NCI-H1105 (cell line): ENCODE results near the gene TBX2.
"Not testable (repeated sequence)": the region's sequence is repeated elsewhere in the genome, so short reads cannot be mapped to it uniquely, and the experiment has no call there.

Experiments
- DNase-seq: peaks from one replicate; lab custom pipeline; 2025; lab: John Stamatoyannopoulos, UW

Gene TBX2

DNA sequence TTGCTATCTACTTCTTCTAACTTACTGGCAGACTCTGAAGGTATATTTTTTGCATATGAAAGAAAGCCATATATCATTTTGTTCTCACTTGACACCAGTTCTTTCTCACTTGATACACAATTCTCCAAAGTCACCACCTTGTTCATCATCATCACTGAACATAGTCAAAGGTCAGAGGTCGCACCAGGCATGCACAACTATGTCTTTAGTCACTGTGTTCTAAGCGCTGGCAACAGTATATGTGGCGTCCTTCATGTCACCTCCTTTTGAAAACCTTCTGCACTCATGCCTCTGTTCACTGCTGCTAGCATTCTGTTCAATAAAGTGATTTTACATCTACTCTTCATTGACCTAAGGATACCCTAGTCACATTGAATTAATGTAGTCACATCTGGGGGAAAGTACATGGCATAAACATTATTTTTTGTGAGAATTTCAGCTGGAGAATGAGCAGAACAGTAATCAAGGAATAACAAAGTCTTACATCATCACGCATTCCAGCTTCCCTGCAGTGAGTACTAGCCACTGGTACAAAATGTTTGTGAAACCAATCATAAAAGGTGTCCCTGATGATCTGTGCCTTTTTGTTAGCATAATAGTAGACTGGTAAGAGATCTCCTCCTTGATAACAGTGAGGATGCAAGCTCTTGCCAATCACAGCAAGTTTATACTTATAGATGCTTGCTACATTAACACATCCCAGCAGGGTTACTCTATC, 32.1 kb downstream of the TBX2 start:
- no peak for DNase-seq

DNA sequence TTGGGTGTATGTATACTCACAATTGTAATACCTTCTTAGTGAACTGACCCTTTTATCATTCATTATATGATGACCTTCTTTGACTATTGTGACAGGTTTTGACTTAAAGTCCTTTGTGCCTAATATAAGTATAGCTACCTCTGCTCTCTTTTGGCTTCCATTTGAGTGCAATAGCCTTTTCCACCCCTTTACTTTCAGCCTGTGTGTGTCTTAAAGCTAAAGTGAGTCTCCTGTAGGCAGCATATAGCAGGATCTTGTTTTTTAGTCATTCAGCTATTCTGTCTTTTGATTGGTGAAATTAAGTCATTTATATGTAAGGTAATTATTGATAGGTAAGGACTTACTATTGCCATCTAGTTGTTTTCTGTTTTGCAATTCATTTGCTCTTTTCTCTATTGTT, 36.6 kb downstream of the TBX2 start:
- no peak for DNase-seq

DNA sequence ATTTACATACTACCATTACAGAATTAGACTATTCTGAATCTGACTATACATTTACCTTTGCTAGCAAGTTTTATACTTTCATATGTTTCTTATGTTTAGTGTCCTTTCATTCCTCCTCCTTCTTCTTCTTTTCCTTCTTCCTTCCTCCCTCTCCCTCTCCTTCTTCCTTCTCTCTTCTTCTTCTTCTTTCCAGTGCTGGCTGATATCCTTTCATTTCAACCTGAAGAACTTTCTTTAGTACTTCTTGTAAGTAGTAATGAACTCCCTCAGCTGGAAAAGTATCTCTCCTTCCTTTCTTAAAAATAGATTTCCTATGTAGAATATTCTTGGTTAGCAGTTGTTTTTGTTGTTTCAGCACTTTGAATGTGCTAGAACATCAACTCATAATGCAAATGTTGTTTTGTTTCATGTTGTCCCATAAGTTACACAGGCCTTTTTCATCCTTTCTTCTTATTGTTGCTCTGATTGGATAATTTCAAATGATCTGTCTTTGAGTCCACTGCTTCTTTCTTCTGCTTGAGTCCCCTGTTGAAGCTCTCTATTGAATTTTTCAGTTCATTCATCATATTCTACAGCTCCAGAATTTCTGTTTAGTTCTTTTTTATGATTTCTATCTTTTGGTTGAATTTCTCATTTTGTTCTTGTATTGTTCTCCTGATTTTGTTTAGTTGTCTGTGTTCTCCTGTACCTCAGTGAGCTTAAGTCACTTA, 37.5 kb downstream of the TBX2 start:
- DNase-seq = no peak

DNA sequence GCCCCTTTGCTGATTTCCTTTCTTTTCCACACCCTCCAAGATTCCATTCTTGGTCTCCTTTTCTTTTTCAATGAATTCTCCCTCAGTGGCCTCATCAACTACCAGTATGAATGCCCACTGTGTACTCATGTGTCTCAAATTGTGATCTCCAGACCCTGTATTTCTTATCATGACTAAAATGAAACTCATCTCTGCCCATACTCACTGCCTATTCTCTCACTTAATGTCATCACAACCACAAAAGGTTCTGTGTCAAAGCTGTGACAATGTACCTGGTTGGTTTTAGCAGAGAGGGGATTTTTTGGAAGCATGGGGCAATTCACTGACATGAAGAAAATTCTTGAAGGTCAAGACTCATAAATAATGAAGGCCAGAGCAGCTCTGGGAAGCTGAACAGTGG, 41.1 kb downstream of the TBX2 start:
- no peak for DNase-seq

DNA sequence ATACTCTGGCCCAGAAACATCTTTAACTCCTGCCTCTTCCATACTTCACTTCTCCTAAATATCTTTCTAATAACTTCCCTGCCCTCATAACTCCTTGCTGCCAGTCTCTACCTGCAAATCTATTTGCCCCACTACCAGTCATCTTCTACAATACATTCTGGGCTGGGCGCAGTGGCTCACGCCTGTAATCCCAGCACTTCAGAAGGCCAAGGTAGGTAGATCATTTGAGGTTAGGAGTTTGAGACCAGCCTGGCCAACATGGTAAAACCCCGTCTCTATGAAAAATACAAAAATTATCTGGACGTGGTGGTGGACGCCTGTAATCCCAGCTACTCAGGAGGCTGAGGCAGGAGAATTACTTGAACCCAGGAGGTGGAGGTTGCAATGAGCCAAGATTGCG, 41.9 kb downstream of the TBX2 start:
- not testable (repeated sequence) for DNase-seq

DNA sequence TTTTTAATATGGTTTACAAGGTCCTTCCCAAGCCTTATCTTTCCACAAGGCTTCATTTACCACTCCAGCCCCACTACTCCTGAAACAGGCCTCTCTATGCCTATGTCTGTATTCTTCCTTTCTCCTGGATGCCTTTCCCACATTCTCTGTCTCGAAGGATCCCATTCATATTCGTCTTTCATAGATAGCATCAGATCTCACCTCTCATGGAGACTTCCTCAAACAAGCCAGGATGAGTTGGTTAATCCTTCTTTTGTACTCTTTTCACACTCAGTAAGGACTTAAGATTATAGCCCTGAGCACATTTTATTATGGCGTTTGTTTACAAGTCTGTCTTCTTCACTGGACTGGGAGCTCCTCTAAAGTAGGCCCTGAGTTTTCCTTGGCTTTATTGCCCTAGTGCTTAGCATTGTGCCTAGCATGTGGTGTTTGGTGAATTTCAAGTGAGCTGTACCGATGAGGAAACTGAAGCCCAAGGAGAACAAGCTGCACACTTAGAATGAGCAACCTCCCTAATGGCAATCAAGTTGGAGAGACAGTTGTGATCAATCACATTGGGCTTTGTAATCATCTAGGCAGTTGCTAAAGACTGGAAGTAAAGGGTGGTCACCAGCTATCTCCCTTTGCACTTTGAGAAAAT, 42.6 kb downstream of the TBX2 start:
- no peak for DNase-seq

DNA sequence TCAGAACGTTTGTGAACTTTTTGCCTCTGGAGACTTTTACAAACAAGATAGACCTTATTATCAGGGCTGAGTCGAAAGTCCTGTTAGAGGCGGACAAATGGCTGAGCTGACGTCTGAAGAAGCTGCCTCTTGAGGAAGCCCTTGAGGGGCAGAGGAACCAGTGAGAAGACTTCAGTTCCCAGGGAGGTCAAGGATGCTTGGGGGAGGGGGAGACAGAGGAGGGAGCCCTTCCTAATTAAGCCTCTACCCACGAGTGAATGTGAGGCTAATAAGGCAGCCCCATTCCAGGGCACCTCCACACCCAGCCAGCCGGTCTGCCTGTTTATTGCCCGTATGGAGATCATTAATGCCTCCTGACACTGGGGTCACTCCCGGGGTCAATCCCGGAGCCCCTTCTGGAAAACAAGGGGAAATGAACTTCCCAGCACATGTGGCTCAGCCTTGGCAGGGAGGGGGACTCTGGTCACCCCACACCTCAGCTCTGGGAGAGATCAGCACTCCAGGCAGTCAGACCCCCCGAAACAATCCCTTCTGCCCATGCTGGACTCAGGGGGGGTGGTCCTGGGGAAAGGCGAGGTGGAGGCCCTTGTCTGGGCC, 43.3 kb downstream of the TBX2 start:
- no peak for DNase-seq

DNA sequence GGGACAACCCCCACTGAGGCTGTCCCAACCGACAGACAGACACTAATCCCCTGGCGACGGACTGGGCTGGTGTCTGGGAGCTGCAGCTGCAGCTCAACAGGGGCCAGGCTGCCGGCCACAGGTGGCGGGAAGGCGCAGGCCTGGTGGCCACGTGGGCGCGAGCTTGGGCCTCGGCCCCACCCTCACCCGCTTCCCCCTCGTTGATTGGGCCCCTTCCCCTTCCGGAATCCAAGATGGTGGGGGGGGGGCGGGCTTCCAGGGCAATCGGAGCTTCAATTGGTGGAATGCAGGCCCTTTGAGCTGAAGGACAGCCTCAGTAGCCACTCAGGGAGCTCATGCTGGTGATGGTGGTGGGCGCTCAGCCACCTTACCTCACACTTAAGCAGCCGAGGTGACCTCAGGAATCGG, 43.8 kb downstream of the TBX2 start:
- DNase-seq = no peak

DNA sequence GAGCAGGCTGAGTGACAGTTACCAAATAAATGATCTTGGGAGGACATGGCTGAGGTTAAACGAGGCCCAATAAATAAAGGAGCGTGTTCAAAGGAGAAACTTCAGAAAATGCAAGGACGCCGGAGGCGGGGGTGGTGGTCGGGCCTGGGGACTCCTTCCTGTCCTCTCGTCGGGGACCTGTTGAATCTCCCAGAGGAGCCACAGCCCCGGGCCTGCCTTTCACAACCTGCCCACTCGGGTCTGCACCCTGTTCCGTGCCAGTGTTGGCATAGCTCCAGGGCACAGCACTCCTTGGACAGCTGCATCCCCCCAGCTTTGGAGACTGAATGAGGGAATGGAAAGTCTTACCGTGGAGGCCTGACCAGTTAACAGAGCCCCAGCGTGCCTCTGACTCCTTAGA, 44.4 kb downstream of the TBX2 start:
- DNase-seq = no peak

DNA sequence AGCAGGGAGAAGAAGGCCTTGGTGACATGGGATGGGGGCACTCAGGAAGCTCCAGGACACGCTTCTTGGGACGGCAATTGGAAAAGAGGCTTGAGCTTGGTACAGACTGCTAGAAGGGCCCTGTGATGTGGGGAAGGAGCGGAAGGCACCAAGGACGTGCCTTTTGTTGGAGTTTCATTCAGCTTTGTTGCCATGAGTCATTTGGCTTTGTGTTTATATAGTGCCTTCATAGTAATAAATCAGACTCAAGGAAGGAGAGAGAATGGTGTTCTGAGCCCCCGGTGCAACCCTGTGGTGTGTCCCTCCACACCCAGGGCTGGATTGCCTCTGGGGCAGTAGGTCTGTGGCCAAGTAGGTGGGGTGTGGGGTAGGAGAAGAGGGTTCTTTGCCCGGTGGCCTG, 45.2 kb downstream of the TBX2 start:
- DNase-seq = no peak

DNA sequence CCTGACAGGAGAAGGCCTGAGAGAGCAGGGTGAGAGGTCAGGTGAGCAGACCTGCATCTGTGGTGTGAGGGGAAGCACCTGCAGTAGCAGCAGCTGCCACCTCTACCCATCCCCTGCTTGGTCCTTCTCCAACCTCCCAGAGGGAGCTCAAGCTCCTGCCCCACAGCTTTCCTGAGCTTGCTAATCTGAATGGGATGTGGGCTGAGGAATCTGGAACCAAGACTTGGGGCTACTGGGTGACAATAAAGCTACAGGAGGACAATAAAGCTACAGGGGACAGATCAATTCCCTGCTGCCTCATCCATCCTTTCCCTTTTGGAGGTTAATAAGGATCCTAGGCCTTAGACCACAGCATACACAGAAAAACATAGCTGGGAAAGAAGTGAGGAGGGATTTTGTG, 47.7 kb downstream of the TBX2 start:
- no peak for DNase-seq

DNA sequence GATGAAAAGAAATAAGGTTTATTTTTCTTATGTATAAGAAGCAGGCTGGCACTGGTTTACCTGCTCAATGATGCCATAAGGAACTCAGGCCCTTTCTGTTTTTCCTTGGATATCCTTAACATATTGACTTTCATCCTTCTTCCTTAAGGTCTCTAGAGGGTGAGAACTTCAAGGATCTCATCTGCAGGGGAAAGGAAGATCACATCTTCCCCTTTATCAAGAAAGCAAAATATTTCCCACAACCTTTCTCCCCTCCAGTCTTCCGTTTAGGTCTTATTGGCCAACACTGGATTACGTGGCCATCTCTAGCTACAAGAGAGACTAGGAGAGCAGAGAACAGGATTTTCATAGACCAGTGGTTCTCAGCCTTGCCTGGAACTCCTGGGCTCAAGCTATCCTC, 48.4 kb downstream of the TBX2 start:
- DNase-seq = no peak

DNA sequence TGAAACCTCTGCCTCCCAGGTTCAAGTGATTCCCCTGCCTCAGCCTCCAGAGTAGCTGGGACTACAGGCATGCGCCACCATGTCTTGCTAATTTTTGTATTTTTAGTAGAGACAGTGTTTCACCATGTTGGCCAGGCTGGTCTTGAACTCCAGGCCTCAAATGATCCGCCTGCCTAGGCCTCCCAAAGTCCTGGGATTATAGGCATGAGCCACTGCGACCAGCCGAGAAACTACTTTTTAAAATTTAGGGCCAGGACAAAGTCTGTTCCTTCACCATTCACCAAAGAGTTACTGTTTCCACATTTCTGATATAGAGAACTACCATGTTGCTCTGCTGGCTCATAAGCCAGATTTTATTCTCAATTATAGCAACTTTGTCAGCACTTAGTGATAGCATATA, 49.5 kb downstream of the TBX2 start:
- not testable (repeated sequence) for DNase-seq

DNA sequence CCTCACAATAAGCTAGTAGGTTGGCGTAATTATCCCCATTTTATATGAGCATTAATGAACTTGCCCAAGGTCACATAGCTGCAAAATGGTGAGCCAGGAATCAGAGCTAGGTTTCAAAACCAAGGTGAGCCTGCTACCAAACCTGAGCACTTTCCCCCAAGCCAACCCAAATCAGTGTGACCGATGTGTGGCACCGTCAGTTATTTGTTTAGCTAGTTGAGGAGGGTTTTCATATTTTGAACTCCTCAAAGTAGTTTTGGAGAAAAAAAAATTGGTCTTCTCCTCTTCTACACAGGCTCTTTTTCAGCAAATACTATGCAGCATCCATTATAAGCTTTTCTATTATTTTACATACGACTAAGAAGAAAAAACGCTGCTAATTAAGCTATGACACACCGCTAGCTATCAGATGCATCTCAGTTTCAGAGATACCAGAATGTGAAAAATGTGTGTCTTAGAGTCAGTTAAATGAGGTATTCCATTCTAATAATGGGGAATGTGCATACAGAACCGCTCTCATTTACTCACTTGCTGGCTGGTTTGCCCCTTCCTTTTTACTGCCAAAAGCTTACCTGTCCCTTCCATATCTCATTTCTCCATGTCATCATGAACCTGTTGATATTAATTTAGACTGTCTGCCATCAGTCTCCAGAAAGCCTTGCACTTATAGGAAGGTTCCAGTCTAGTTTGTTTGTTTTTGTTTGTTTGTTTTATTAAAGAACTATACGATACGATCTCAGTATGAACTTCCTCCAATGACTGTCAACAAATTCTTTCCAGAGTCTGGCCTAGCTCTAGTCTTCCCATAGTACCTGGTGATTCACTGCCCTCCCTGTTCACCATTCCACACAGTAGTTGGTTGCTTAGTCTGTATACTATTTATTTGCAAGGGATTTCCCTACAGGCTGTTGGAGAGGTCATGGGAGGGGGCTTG, 50.3 kb downstream of the TBX2 start:
- no peak for DNase-seq

DNA sequence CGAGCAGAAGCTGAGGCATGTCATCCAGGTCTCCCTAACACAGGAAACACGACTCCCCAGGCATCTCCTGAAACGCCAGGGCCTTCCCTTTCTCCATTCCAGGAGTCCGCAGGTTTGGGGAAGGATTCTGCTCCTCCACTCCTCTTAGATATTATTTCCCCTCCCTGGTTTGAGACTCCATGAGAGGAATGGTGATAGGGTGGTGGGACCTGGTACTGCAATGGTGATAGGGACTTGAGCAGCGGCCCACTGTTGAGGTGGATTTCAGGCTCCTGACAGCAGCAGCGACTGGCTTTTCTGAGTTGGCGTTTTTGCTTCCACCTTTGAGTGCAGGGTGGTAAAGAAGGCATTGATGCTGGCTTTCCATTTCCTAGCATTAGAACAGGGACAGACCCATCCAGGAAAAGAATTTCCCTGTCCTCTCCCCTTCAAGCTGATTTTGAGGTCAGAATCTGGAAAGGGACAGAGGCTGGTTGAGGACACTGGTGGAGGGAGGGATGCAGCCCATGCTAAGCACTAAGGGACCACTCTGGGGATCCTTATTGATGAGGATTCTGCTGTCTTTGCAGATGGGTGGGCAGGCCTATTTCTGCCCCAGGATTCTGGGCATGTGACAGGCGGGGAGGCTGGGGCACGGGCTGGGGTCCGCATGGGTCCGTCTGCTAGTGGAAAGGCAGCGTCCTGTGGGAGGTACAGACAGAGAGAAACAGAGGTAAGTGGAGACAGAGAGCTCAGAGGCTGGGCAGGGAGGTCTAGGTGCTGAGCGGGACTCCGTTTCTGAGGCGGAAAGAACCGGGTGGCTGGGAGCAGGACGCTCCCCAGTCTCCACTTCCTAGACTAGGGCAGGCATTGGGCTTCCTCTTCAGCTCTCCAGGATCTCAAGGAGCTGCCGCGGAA, 51.2 kb downstream of the TBX2 start:
- no peak for DNase-seq

DNA sequence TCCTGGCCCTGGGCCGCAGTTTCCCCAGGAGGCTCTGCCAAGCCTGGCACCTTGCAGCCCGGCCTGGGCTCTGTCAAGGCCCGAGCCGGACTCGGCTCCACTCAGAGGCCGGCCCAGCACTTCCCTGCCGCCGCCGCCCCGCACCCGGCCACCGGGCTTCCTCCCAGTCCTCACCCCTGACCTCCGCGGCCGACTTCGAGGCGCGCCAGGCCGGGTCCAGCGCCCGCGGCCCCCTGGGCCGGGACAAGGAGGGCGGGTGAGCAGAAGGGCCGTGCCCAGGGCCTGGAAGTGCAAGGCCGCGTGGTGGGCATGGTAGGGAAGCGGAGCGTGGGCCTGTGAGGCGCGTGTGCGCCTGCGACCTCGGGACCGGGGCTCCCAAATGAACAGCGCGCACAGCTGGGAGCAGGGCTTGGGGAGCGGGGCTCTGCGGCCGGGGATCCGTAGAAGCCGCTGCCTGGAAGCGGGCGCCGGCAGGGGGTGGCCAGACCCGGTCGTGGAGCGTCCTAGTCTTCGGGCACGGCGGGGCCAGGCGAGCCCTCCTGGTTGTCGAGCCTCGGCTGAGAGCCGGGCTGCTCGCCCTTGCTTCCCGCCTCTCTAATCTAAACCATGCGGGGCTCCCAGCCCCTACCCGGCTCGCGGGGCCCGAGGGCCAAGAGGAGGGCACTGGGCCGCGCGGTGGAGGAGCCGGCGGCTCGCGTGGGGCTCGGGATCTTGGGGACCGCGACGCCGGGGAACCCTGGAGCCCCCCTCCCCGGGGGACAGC, 52.1 kb downstream of the TBX2 start:
- DNase-seq = no peak

DNA sequence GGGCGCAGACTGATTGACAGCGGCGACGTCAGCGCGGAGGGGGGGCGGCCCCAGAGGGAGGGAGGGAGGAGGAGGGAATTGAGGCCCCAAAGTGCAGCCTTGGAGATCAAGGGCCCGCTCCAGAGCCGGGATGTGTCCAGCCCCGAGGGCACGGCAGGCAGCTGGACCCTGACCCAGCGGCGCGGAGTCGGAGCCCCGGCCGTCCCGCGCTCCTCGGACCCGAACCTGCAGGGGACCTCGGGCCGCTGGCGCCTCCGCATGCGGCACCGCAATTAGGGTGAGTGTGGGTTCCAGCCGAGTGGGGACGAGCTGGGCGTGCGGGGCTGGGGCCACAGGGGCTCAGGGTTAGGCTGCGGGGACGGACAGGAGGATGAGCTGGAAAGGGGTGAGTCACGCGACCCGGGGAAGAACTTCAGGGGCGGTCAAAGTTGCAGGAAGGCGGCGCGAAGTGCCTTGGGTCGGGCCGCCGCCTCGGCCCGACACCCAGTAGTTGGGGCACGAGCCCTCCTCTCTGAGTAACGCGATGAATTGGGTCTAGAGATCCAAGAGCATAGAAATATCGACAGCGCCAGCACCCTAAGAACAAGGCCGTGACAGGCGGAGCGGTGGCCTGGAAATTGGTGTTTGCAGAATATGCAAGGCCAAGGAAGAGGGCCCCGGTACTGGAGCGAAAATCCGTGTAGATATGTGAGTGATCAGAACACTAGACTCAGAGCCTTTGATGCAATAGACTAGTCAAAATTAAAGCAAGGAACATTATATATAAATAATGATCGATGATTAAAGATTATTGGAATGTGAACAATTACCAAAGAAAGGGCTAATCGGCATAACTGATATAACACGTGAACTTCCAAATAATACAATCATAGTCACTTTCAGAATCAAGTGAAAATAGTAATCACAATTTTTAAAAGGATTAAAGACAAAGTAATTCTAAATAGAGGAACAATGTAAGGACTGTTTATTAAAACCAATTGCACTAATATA, 53.0 kb downstream of the TBX2 start, which contains the start of gene TBX4:
TBX4 (plus strand) TSS at position 122 of the 990 bp plus-strand sequence. CDS start 4,069 bp downstream, outside the sequence.
- no peak for DNase-seq

DNA sequence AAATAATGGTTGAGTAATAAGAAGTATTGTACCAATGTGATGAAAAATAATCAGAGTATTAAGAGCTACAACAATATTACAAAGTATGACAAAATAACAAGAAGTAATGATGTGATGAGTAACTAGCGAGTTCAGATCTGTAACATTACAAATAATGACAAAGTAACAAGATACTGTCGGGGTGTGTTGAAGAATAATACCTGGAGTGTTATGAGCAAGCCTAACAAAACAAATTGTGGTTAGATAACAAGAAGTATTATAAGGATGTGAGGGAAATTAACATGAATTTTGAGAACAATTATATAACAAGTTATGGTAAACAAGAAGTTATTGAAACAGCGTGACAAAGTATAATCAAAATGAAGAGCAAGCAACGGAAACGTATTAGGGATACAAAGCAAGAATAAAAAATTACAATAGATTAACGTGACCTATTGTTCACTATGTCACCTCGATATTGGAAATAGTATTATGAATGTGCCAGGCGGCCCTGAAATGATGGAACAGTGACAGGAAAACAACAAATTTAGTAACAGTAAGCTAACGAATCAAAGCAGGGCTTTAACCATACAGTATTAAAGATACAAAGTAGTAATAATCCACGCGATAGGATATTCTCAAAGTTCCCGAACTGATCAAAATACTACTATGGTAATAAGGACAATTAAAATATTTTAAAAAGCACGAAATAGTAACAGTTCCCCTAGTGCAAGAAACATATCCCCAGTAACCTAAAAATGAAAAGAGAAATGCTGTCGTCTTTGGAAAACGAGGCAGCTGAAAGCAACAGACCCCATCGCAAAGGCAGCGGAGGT, 54.1 kb downstream of the TBX2 start:
- DNase-seq = no peak
